GM12878 (cell line): Measurements from ENCODE around the gene MAPK8IP1. TPM values are rescaled to one million over a fixed set of nuclear protein-coding genes. Genes with fewer than 3 reads are reported as not detected.

ENCODE experiments used
- ATAC-seq: fragments of 200-7000 bp; cut with Tn5 transposase; 3 replicates; pipeline ENCODE4 v1.9.1; 2020; ENCODE audit warnings: mild to moderate bottlenecking, moderate library complexity
- BruUV-seq: library from RNA; stranded (reverse); fragments of 400-500 nt; replicated peaks from 2 replicates; lab custom pipeline; 2021; lab: Mats Ljungman, UMichigan
- CTCF ChIA-PET: fragments of 300-600 bp; sonication (Branson Sonifier 250); formaldehyde crosslinking; extraction: SDS; loops from one replicate; lab custom pipeline; 2021; ENCODE audit warnings: inconsistent platforms; lab: Yijun Ruan, JAX
- POLR2A ChIA-PET: fragments of 350-600 bp; formaldehyde crosslinking; extraction: SDS; loops from one replicate; lab custom pipeline; 2021; ENCODE audit warnings: inconsistent platforms; lab: Charles Lee
- RAD21 ChIA-PET: fragments of 300-600 bp; sonication (Branson Sonifier 250); formaldehyde crosslinking; loops from one replicate; lab custom pipeline; 2023; ENCODE audit warnings: antibody characterized with exemption; ENCODE audit not compliant: unreplicated experiment; lab: Charles Lee
- SMC1A ChIA-PET: fragments of 300-600 bp; sonication (Branson Sonifier 250); formaldehyde crosslinking; loops from one replicate; lab custom pipeline; 2023; ENCODE audit not compliant: unreplicated experiment, uncharacterized antibody; lab: Charles Lee
- DNase-seq: peaks from one replicate; pipeline ENCODE4 v3.0.0-alpha.2; 2011; ENCODE audit warnings: low read depth, low spot score
- FAIRE-seq: peaks from 3 replicates; lab custom pipeline; 2011; peaks lifted over from hg19 to GRCh38; lab: Jason Lieb, UNC
- H2AFZ ChIP-seq: 2 replicates; pipeline ENCODE4 v1.6.0; 2011; ENCODE audit warnings: low read depth, low read length, control low read depth; ENCODE audit not compliant: control insufficient read depth
- H3K27ac ChIP-seq: 2 replicates; pipeline ENCODE4 v1.5.1; 2011; ENCODE audit warnings: control low read depth; ENCODE audit not compliant: control insufficient read depth, insufficient read depth
- H3K27me3 ChIP-seq, 2 experiments: replicated peaks in 1 of 2; 2 replicates each; pipeline versions ENCODE4 v1.6.0 to v1.6.1; 2011; ENCODE audit warnings: low read length in 1 of 2; ENCODE audit not compliant: control insufficient read depth in 2 of 2, insufficient read depth in 2 of 2
- H3K36me3 ChIP-seq, 2 experiments: 2 replicates each; pipeline ENCODE4 v1.5.1; 2011; ENCODE audit warnings: low read length in 1 of 2; ENCODE audit not compliant: control insufficient read depth in 2 of 2, insufficient read depth in 2 of 2
- H3K4me1 ChIP-seq: 2 replicates; pipeline ENCODE4 v1.6.1; 2011; ENCODE audit warnings: mild to moderate bottlenecking, low read length, moderate library complexity, mixed read lengths; ENCODE audit not compliant: control insufficient read depth, insufficient read depth
- H3K4me2 ChIP-seq: 2 replicates; pipeline ENCODE4 v1.6.0; 2011; ENCODE audit warnings: control low read depth; ENCODE audit not compliant: control insufficient read depth, insufficient read depth
- H3K4me3 ChIP-seq: fragments of 200-600 bp; sonication (generic); 2 replicates; pipeline ENCODE4 v1.5.1; 2016
- H3K79me2 ChIP-seq: 2 replicates; pipeline ENCODE4 v1.6.0; 2011; ENCODE audit warnings: low read length; ENCODE audit not compliant: control insufficient read depth, insufficient read depth
- H3K9ac ChIP-seq: 2 replicates; pipeline ENCODE4 v1.8.0; 2011; ENCODE audit warnings: low read length, control low read depth, mixed read lengths; ENCODE audit not compliant: control insufficient read depth, insufficient read depth
- H3K9me3 ChIP-seq: replicated peaks from 3 replicates; pipeline ENCODE4 v1.5.1; 2011; ENCODE audit warnings: mild to moderate bottlenecking, low read length; ENCODE audit not compliant: control insufficient read depth, insufficient read depth
- H4K20me1 ChIP-seq: 2 replicates; pipeline ENCODE4 v1.6.0; 2011; ENCODE audit not compliant: control insufficient read depth, insufficient read depth
- BCL11A ChIP-seq: IDR thresholded peaks from 2 replicates; pipeline ENCODE4 v1.6.1; 2011; ENCODE audit warnings: low read depth, low read length
- BMI1 ChIP-seq: fragments of 450-650 bp; IDR thresholded peaks from 2 replicates; pipeline ENCODE4 v1.6.1; 2016; ENCODE audit warnings: mild to moderate bottlenecking, moderate library complexity, borderline replicate concordance
- DPF2 ChIP-seq: fragments of 450-650 bp; IDR thresholded peaks from 2 replicates; pipeline ENCODE4 v1.6.1; 2017; ENCODE audit warnings: mild to moderate bottlenecking
- ESRRA ChIP-seq: IDR thresholded peaks from 2 replicates; pipeline ENCODE4 v1.6.1; 2012; ENCODE audit warnings: mild to moderate bottlenecking, low read length, improper control_type of control experiment
- JUNB ChIP-seq: IDR thresholded peaks from 2 replicates; pipeline ENCODE4 v1.6.1; 2016; ENCODE audit warnings: antibody characterized with exemption, mild to moderate bottlenecking
- MEF2A ChIP-seq: IDR thresholded peaks from 2 replicates; pipeline ENCODE4 v1.6.1; 2011; ENCODE audit warnings: low read depth, mild to moderate bottlenecking, low read length, moderate library complexity; ENCODE audit not compliant: insufficient read depth
- MYB ChIP-seq: fragments of 150-350 bp; IDR thresholded peaks from 2 replicates; pipeline ENCODE4 v1.6.1; 2014; ENCODE audit warnings: mild to moderate bottlenecking, low read depth, low read length, borderline replicate concordance
- NR2C2 ChIP-seq: IDR thresholded peaks from 2 replicates; pipeline ENCODE4 v1.6.1; 2011; ENCODE audit warnings: borderline replicate concordance, low read depth; ENCODE audit not compliant: control insufficient read depth, insufficient read length
- PAX5 ChIP-seq: IDR thresholded peaks from 2 replicates; pipeline ENCODE4 v1.6.1; 2011; ENCODE audit warnings: low read depth, low read length, borderline replicate concordance
- RELA ChIP-seq: fragments of 450-650 bp; IDR thresholded peaks from 2 replicates; pipeline ENCODE4 v1.8.0; 2014; ENCODE audit warnings: borderline replicate concordance; ENCODE audit not compliant: partially characterized antibody
- TBL1XR1 ChIP-seq: IDR thresholded peaks from 2 replicates; pipeline ENCODE4 v1.6.1; 2012; ENCODE audit warnings: low read depth, low read length, improper control_type of control experiment
- WGBS: methylation state at CpG from one replicate; pipeline ENCODE4 v1.1.6; 2016; ENCODE audit warnings: low lambda C conversion rate; ENCODE audit not compliant: insufficient replicate concordance, insufficient coverage; ENCODE audit errors: missing lambda C conversion rate; 5-methylcytosine and 5-hydroxymethylcytosine counted together
- in situ Hi-C: fragments of 300-500 bp; cut with MboI; formaldehyde crosslinking; loops from 9 replicates; pipeline ENCODE4 v1.14.3; 2018; ENCODE audit warnings: mixed read lengths
- intact Hi-C: fragments of 100-400 bp; cut with micrococcal nuclease; formaldehyde crosslinking; loops from one replicate; pipeline ENCODE4 v1.14.2; 2022; ENCODE audit not compliant: unreplicated experiment
- polyA plus RNA-seq, 11 experiments: library from polyadenylated mRNA; depleted of rRNA in 4 of 11; unstranded in 6 of 11; stranded (reverse) in 5 of 11; fragments of >200 nt; fragmentation: Nextera tagmentation in 4 of 11; fragmentation: Illumina TruSeq in 1 of 11; extraction: Ambion mirVana in 4 of 11; extraction: Trizol in 1 of 11; gene quantifications; 1 replicate in 1 of 11; 2 replicates in 10 of 11; pipeline versions ENCODE4 v1.2.1 to v1.2.3, GENCODE V29; 2011 to 2016; ENCODE audit warnings: inconsistent platforms in 2 of 11, missing spikeins in 2 of 11, low read depth in 1 of 11
- total RNA-seq, 4 experiments: library from RNA; depleted of rRNA in 3 of 4; stranded (reverse); fragments of >200 nt in 3 of 4; fragmentation: Illumina TruSeq in 1 of 4; extraction: Trizol in 1 of 4; gene quantifications; 2 replicates each; pipeline versions ENCODE4 v1.2.1 to v1.2.3, GENCODE V29; 2013 to 2021
- TF ChIP-seq, protein P1 (sequence below): IDR thresholded peaks from 2 replicates; pipeline ENCODE4 v1.6.1; 2011; ENCODE audit warnings: borderline replicate concordance, low read depth, mild to moderate bottlenecking, moderate library complexity, mixed read lengths, low read length; ENCODE audit not compliant: insufficient read depth; ENCODE audit errors: extremely low read length
- TF ChIP-seq, protein P2 (sequence below): fragments of 450-650 bp; IDR thresholded peaks from 2 replicates; pipeline ENCODE4 v1.6.1; 2017; ENCODE audit warnings: low read depth, mild to moderate bottlenecking, moderate library complexity
- TF ChIP-seq, protein P3 (sequence below): fragments of 450-650 bp; formaldehyde crosslinking; IDR thresholded peaks from 2 replicates; pipeline ENCODE4 v1.4.0; 2020; ENCODE audit warnings: mild to moderate bottlenecking, moderate library complexity

MAPK8IP1 gene
- total and polyA plus RNA-seq, 10 of the 15 experiments (the other 5 are each of a cell fraction or from before 2014, with no cell fraction given), result 0.04 to 0.44 (median 0.11) TPM; not detected in 2

DNA sequence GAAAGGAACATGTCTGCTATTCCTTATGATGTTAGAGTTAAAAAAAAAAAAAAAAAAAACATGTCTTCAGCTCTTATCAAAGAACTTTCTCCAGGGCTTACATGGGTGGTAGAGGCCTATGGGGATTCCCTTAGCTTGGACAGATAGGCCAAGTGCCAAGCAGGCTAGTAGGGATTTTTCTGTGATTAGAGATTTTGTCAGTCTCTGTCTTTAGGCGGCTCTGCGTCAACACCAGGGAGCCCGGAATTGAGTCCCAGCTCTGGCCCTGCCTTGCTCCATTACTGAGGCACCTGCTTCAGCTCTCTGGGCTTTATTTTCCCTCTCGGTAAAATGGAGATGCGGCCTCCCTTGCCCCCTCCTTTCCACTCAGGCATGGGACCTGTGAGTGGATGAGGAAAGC, 25.1 kb upstream of the MAPK8IP1 start (continued):
- TF ChIP-seq, protein P1, sequence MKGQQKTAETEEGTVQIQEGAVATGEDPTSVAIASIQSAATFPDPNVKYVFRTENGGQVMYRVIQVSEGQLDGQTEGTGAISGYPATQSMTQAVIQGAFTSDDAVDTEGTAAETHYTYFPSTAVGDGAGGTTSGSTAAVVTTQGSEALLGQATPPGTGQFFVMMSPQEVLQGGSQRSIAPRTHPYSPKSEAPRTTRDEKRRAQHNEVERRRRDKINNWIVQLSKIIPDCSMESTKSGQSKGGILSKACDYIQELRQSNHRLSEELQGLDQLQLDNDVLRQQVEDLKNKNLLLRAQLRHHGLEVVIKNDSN, result no peak

DNA sequence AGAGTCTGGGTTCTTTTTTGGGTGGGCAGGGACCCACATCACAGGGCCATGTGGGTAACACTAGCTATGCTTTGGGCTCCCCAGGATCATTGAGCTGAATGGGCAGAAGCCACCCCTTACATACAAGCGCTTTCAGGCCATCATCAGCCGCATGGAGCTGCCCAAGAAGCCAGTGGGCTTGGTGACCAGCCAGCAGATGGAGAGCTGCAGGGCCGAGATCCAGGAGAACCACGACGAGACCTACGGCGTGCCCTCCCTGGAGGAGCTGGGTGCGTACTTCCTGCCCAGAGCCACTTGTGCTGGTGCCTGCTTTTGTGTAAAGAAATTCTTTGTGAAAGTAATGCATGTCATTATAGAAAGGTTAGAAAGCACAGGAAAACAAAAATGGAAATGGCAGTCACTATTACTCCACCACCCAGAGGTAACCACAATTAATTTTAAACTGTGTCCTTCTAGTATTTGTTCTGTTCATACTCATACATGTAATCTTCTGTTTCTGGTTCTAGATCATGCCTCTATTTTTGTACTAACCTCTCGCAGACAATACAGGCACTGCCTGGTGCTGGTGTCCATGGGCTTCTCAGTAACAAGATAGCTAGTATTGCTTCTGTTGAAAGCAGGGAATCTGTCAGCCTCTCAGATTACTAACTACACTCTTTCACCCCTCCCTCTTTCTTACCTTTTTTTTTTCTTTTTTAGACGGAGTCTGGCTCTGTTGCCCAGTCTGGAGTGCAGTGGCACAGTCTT, 24.5 kb upstream of the MAPK8IP1 start:
- BruUV-seq, result no TSS peak
- ChIA-PET RAD21 (no interaction called here), POLR2A (interaction anchor here (0.6 kb wide), 1 partner anchor 89 kb away, joined by 4 read pairs; no protein-coding TSS in a partner anchor), SMC1A (interaction anchor here (1.3 to 1.5 kb wide), 4 partner anchors 11 to 45 kb away, joined by 3 to 5 read pairs (median 3); partner anchors contain the start of gene CRY2), CTCF (interaction anchor here (0.7 to 1.8 kb wide), 4 partner anchors 11 to 146 kb away, joined by 3 to 7 read pairs (median 3); no protein-coding TSS in a partner anchor)
- Histone ChIP-seq H3K27me3 (no peaks in the 10 kb centered on the region), H3K36me3 (peaks cover 8 to 22% of the 10 kb centered on the region in 2 experiments), H3K9me3 (no peaks in the 10 kb centered on the region), H3K27ac (no peak overlapping the region), H3K4me1 (no peaks in the 10 kb centered on the region), H4K20me1 (no peaks in the 10 kb centered on the region; the same call in 1 of the 2 replicates), H2AFZ (no peak overlapping the region), H3K4me3 (no peak overlapping the region), H3K79me2 (no peaks in the 10 kb centered on the region), H3K4me2 (no peak overlapping the region), H3K9ac (no peak overlapping the region)
- no peak for DNase-seq
- 96% methylated on average over 10 of the region's 10 CpGs for WGBS
- no peak for FAIRE-seq
- intact Hi-C loops, result no loop called here
- in situ Hi-C loops, result no loop called here
- ATAC-seq, result no peak
- no peak for TF ChIP-seq BCL11A
- TF ChIP-seq, protein P2, sequence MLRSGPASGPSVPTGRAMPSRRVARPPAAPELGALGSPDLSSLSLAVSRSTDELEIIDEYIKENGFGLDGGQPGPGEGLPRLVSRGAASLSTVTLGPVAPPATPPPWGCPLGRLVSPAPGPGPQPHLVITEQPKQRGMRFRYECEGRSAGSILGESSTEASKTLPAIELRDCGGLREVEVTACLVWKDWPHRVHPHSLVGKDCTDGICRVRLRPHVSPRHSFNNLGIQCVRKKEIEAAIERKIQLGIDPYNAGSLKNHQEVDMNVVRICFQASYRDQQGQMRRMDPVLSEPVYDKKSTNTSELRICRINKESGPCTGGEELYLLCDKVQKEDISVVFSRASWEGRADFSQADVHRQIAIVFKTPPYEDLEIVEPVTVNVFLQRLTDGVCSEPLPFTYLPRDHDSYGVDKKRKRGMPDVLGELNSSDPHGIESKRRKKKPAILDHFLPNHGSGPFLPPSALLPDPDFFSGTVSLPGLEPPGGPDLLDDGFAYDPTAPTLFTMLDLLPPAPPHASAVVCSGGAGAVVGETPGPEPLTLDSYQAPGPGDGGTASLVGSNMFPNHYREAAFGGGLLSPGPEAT, result no peak
- TF ChIP-seq, protein P3, sequence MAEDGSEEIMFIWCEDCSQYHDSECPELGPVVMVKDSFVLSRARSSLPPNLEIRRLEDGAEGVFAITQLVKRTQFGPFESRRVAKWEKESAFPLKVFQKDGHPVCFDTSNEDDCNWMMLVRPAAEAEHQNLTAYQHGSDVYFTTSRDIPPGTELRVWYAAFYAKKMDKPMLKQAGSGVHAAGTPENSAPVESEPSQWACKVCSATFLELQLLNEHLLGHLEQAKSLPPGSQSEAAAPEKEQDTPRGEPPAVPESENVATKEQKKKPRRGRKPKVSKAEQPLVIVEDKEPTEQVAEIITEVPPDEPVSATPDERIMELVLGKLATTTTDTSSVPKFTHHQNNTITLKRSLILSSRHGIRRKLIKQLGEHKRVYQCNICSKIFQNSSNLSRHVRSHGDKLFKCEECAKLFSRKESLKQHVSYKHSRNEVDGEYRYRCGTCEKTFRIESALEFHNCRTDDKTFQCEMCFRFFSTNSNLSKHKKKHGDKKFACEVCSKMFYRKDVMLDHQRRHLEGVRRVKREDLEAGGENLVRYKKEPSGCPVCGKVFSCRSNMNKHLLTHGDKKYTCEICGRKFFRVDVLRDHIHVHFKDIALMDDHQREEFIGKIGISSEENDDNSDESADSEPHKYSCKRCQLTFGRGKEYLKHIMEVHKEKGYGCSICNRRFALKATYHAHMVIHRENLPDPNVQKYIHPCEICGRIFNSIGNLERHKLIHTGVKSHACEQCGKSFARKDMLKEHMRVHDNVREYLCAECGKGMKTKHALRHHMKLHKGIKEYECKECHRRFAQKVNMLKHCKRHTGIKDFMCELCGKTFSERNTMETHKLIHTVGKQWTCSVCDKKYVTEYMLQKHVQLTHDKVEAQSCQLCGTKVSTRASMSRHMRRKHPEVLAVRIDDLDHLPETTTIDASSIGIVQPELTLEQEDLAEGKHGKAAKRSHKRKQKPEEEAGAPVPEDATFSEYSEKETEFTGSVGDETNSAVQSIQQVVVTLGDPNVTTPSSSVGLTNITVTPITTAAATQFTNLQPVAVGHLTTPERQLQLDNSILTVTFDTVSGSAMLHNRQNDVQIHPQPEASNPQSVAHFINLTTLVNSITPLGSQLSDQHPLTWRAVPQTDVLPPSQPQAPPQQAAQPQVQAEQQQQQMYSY, result no peak
- TF ChIP-seq MYB, result no peak
- TF ChIP-seq PAX5, result no peak
- no peak for TF ChIP-seq NR2C2
- TF ChIP-seq BMI1, result no peak
- TF ChIP-seq RELA, result no peak
- TF ChIP-seq DPF2, result no peak
- TF ChIP-seq MEF2A, result no peak
- TF ChIP-seq TBL1XR1, result no peak
- no peak for TF ChIP-seq JUNB
- no peak for TF ChIP-seq ESRRA
